GM12891 (cell line): ENCODE results near the gene ZP1.

Experiments used
- POLR2A ChIP-seq: IDR thresholded peaks from 2 replicates; pipeline ENCODE4 v1.6.1; 2011; ENCODE audit warnings: low read depth, low read length, control low read depth
- POLR2AphosphoS5 ChIP-seq: IDR thresholded peaks from 2 replicates; pipeline ENCODE4 v1.6.1; 2011; ENCODE audit warnings: low read depth, low read length, control low read depth

DNA sequence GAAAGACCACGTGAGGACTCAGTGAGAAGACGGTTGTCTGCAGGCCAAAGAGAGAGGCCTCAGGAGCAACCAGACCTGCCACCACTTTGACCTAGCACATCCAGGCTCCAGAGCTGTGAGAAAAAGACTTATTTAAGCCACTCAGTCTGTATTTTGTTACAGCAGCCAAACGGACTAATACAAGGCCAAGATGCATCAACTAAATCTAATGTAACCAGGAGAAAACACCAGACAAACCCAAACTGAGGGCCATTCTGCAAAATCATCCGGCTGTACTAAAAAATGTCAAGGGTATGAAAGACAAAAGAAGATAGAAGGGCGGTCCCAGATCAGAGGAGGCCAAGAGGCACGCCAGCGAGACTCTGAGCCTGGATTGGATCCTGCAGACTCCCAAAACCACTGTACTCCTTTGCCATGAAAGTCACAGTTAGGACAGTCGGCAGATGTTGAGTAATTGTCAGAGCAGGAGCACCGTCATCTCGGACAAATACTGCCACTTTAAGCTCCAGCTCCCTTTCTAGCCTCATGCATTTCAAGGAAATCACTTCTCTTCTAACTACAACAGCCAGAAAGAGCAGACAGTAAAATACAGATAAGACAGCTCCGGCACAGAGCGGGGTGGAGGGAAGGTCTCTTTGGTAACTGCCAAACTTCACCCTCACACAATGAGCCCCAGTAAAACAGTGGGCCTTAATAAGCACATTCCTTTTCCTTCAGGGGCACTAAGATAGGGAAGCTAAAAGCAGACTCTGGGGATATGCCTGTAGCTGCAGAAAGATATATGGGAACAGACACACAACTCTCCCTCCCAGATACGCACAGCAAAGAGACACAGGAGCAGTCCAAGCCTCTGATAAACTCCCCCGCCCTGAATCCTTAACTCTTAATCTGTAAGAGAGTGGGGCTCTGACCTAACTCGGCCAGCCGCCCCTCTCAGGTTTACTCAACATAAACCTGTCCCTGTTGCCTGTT is 3.5 kb upstream of the ZP1 start:
- TF ChIP-seq POLR2A = no peak
- TF ChIP-seq POLR2AphosphoS5 = no peak
